Kidney (tissue), 14 donors: ENCODE results near the gene DIRAS1. TPM values are rescaled to one million over a fixed set of nuclear protein-coding genes. Genes with fewer than 3 reads are reported as not detected.

Experiments used
- DNase-seq, 5 donors: peaks; one replicate each; pipeline ENCODE4 v3.0.0-alpha.2; 2013 to 2020
- FAIRE-seq: peaks from 2 replicates; lab custom pipeline; 2012; peaks lifted over from hg19 to GRCh38; lab: Jason Lieb, UNC
- H3K27ac ChIP-seq, 2 donors: one replicate each; pipeline ENCODE4 v1.7.0; 2013; ENCODE audit warnings: low read depth in 2 of 2, low read length in 2 of 2, inconsistent platforms in 1 of 2
- H3K27me3 ChIP-seq: one replicate; pipeline ENCODE4 v1.7.1; 2013; ENCODE audit warnings: low read length, inconsistent platforms; ENCODE audit not compliant: control insufficient read depth, insufficient read depth
- H3K36me3 ChIP-seq, 3 donors: one replicate each; pipeline versions ENCODE4 v1.7.0 to v1.7.1; 2013; ENCODE audit warnings: low read length in 3 of 3, control low read depth in 1 of 3, inconsistent platforms in 1 of 3; ENCODE audit not compliant: insufficient read depth in 3 of 3, control insufficient read depth in 2 of 3
- H3K4me1 ChIP-seq, 3 donors: one replicate each; pipeline versions ENCODE4 v1.7.0 to v1.7.1; 2013; ENCODE audit warnings: low read length in 3 of 3, inconsistent platforms in 1 of 3, low read depth in 1 of 3; ENCODE audit not compliant: control insufficient read depth in 2 of 3, insufficient read depth in 2 of 3
- H3K4me3 ChIP-seq, 3 donors: one replicate each; pipeline versions ENCODE4 v1.7.0 to v1.8.1; 2013; ENCODE audit warnings: low read length in 3 of 3, control low read depth in 1 of 3, inconsistent platforms in 1 of 3
- H3K9ac ChIP-seq, 3 donors: one replicate each; pipeline versions ENCODE4 v1.7.0 to v1.7.1; 2013; ENCODE audit warnings: low read length in 3 of 3, control low read depth in 1 of 3, inconsistent platforms in 1 of 3
- H3K9me3 ChIP-seq, 3 donors: one replicate each; pipeline versions ENCODE4 v1.7.0 to v1.7.1; 2013; ENCODE audit warnings: low read length in 3 of 3, control low read depth in 1 of 3, inconsistent platforms in 1 of 3; ENCODE audit not compliant: control insufficient read depth in 2 of 3, insufficient read depth in 1 of 3
- CTCF ChIP-seq: IDR thresholded peaks from 3 replicates; pipeline ENCODE4 v1.5.1; 2012; ENCODE audit warnings: mild to moderate bottlenecking, moderate library complexity, borderline replicate concordance; ENCODE audit not compliant: insufficient read depth; ENCODE audit errors: extremely low read depth
- intact Hi-C: fragments of 100-400 bp; cut with DNase I; formaldehyde crosslinking; loops from one replicate; pipeline ENCODE4 v1.11.1; 2022
- polyA plus RNA-seq: library from polyadenylated mRNA; stranded (reverse); fragments of 350-450 nt; fragmentation: Illumina TruSeq; extraction: RNeasy Lipid Tissue Mini Kit (QIAGEN cat#74804); gene quantifications from one replicate; pipeline ENCODE4 v1.2.3, GENCODE V29; 2014; ENCODE audit warnings: low read depth, low replicate concordance; ENCODE audit not compliant: insufficient read depth
- total RNA-seq: library from RNA; stranded (reverse); fragmentation: NEBNext Ultra II Directional; extraction: Animal tissue kit (Norgen Biotek cat#: 25700); gene quantifications from one replicate; pipeline ENCODE4 v1.2.1, GENCODE V29; 2021
- donor health status: control.
- donor health status: control.
- donor health status: control.
- donor health status: control.
- donor health status: control.
- donor health status: DM: yes; HTN: yes; CAD: no.
- donor health status: Normal renal cell carcinoma (clear cell type).

Gene DIRAS1
- total and polyA plus RNA-seq, 2 donors from 2014 or later = 2.3 to 7.6 TPM

GRCh38 chr19:2666344-2666994 is 54.7 kb downstream of the DIRAS1 start:
- Histone ChIP-seq H3K4me1 (peaks cover 0 to 5% (median 4%) of the 10 kb centered on the region in 3 donors), H3K36me3 (no peaks in the 10 kb centered on the region), H3K9ac (no peak overlapping the region), H3K27ac (no peak overlapping the region), H3K27me3 (no peaks in the 10 kb centered on the region), H3K4me3 (no peak overlapping the region), H3K9me3 (no peaks in the 10 kb centered on the region)
- FAIRE-seq (no peak), DNase-seq (no peak)
- TF ChIP-seq CTCF = no peak
- intact Hi-C loops = no loop called here

GRCh38 chr19:2665103-2665502 is 56.1 kb downstream of the DIRAS1 start:
- Histone ChIP-seq H3K9ac (no peak overlapping the region), H3K9me3 (no peaks in the 10 kb centered on the region), H3K4me3 (no peak overlapping the region), H3K27me3 (no peaks in the 10 kb centered on the region), H3K36me3 (no peaks in the 10 kb centered on the region), H3K27ac (no peak overlapping the region), H3K4me1 (peaks cover 0 to 5% (median 4%) of the 10 kb centered on the region in 3 donors)
- intact Hi-C loops = no loop called here
- no peak for TF ChIP-seq CTCF
- FAIRE-seq = no peak
- DNase-seq = no peak

Other genes starting within 250 kb of the DIRAS1 start
- 88.5 TPM for gene GADD45B, start 245.2 kb downstream of the DIRAS1 start, total RNA-seq
- 149 TPM for gene GADD45B, start 245.2 kb downstream of the DIRAS1 start, polyA plus RNA-seq
- gene GNG7, start 18.7 kb downstream of the DIRAS1 start, total RNA-seq = 9.9 TPM
- gene GNG7, start 18.7 kb downstream of the DIRAS1 start, polyA plus RNA-seq = 13.4 TPM
- gene SLC39A3, start 18.6 kb upstream of the DIRAS1 start, total RNA-seq = 31.1 TPM
- 38.0 TPM for gene SLC39A3, start 18.6 kb upstream of the DIRAS1 start, polyA plus RNA-seq
- 50.4 TPM for gene SGTA, start 61.9 kb upstream of the DIRAS1 start, total RNA-seq
- gene SGTA, start 61.9 kb upstream of the DIRAS1 start, polyA plus RNA-seq = 66.2 TPM
- 42.9 TPM for gene THOP1, start 64.1 kb upstream of the DIRAS1 start, total RNA-seq
- 36.8 TPM for gene THOP1, start 64.1 kb upstream of the DIRAS1 start, polyA plus RNA-seq
- gene ZNF554, start 98.5 kb upstream of the DIRAS1 start, total RNA-seq = 6.9 TPM
- 3.6 TPM for gene ZNF554, start 98.5 kb upstream of the DIRAS1 start, polyA plus RNA-seq
- gene ZNF555, start 120.1 kb upstream of the DIRAS1 start, total RNA-seq = 9.8 TPM
- gene ZNF555, start 120.1 kb upstream of the DIRAS1 start, polyA plus RNA-seq = 3.9 TPM
- 0.76 TPM for gene ZNF556, start 146.0 kb upstream of the DIRAS1 start, total RNA-seq
- 0.56 TPM for gene ZNF556, start 146.0 kb upstream of the DIRAS1 start, polyA plus RNA-seq
- 6.1 TPM for gene ZNF57, start 179.6 kb upstream of the DIRAS1 start, total RNA-seq
- 6.2 TPM for gene ZNF57, start 179.6 kb upstream of the DIRAS1 start, polyA plus RNA-seq
- 5.1 TPM for gene ZNF77, start 223.6 kb upstream of the DIRAS1 start, total RNA-seq
- gene ZNF77, start 223.6 kb upstream of the DIRAS1 start, polyA plus RNA-seq = 2.4 TPM